Choroid plexus epithelial cell (primary cell): ENCODE measurements around the gene FCN1.

Experiments
- DNase-seq: peaks from one replicate; pipeline ENCODE4 v3.0.0-alpha.2; 2010; ENCODE audit warnings: low read depth
- H3K4me3 ChIP-seq: 2 replicates; pipeline ENCODE4 v1.5.1; 2011; ENCODE audit warnings: low read depth, mild to moderate bottlenecking, control low read depth, low read length, moderate library complexity
- CTCF ChIP-seq: conservative IDR thresholded peaks from 2 replicates; pipeline ENCODE4 v1.5.1; 2011; ENCODE audit warnings: low read depth, mild to moderate bottlenecking, control low read depth, inconsistent platforms, low read length, moderate library complexity

The FCN1 gene

GRCh38 chr9:134945509-134946275 is 28.0 kb upstream of the FCN1 start:
- TF ChIP-seq CTCF = no peak
- no peak overlapping the region for H3K4me3 ChIP-seq
- no peak for DNase-seq

- no peak for DNase-seq
- H3K4me3 ChIP-seq = no peak overlapping the region
- TF ChIP-seq CTCF = no peak
Observed at GRCh38 chr9:134944916-134945315, 27.2 kb upstream of the FCN1 start.

GRCh38 chr9:134944351-134944802 is 26.7 kb upstream of the FCN1 start:
- DNase-seq = peak; percentile 4
- no peak overlapping the region for H3K4me3 ChIP-seq
- no peak for TF ChIP-seq CTCF

- DNase-seq = no peak
- H3K4me3 ChIP-seq = no peak overlapping the region
- no peak for TF ChIP-seq CTCF
Observed at GRCh38 chr9:134943836-134944235, 26.1 kb upstream of the FCN1 start.

GRCh38 chr9:134943411-134943810 is 25.7 kb upstream of the FCN1 start:
- no peak for DNase-seq
- no peak for TF ChIP-seq CTCF

GRCh38 chr9:134942788-134943184 is 25.1 kb upstream of the FCN1 start:
- no peak overlapping the region for H3K4me3 ChIP-seq
- no peak for DNase-seq
- no peak for TF ChIP-seq CTCF

More at GRCh38 chr9:134943411-134943810, 25.7 kb upstream of the FCN1 start:
- H3K4me3 ChIP-seq = no peak overlapping the region
